K562 (cell line): Measurements from ENCODE around the gene RBM4B. TPM values are rescaled to one million over a fixed set of nuclear protein-coding genes. Genes with fewer than 3 reads are reported as not detected.

Experiments
- BMI1 ChIP-seq: fragments of 150-350 bp; IDR thresholded peaks from 2 replicates; pipeline ENCODE4 v1.6.1; 2014; ENCODE audit warnings: low read length
- CHD1 ChIP-seq: fragments of 200-600 bp; sonication (generic); IDR thresholded peaks from one replicate; pipeline ENCODE4 v1.6.1; 2012; ENCODE audit warnings: mild to moderate bottlenecking, moderate library complexity, low read length, inconsistent platforms
- EGR1 ChIP-seq: fragments of 450-650 bp; conservative IDR thresholded peaks from 2 replicates; pipeline ENCODE4 v1.6.1; 2017; ENCODE audit warnings: mild to moderate bottlenecking
- GTF2B ChIP-seq: IDR thresholded peaks from 2 replicates; pipeline ENCODE4 v1.6.1; 2011; ENCODE audit not compliant: insufficient read length; ENCODE audit errors: extremely low read depth
- MXI1 ChIP-seq: IDR thresholded peaks from 2 replicates; pipeline ENCODE4 v1.6.1; 2011; ENCODE audit warnings: low read depth, mild to moderate bottlenecking, improper control_type of control experiment, low read length
- NCOA4 ChIP-seq: fragments of 450-650 bp; IDR thresholded peaks from 2 replicates; pipeline ENCODE4 v1.6.1; 2018; ENCODE audit warnings: mild to moderate bottlenecking; ENCODE audit not compliant: partially characterized antibody
- NFE2 ChIP-seq: IDR thresholded peaks from 2 replicates; pipeline ENCODE4 v1.6.1; 2014; ENCODE audit warnings: antibody characterized with exemption, low read depth
- NFE2L1 ChIP-seq: fragments of 450-650 bp; IDR thresholded peaks from 2 replicates; pipeline ENCODE4 v1.6.1; 2016; ENCODE audit warnings: missing genetic modification characterization, low read depth, mild to moderate bottlenecking, missing compliant biosample characterization, moderate library complexity, borderline replicate concordance
- NR2F6 ChIP-seq: fragments of 450-650 bp; formaldehyde crosslinking; IDR thresholded peaks from 2 replicates; pipeline ENCODE4 v1.4.0; 2020; ENCODE audit warnings: mild to moderate bottlenecking
- NUFIP1 ChIP-seq: fragments of 450-650 bp; IDR thresholded peaks from 2 replicates; pipeline ENCODE4 v1.6.1; 2018; ENCODE audit not compliant: partially characterized antibody
- PHF21A ChIP-seq: fragments of 450-650 bp; IDR thresholded peaks from 2 replicates; pipeline ENCODE4 v1.6.1; 2017; ENCODE audit warnings: low read depth, borderline replicate concordance
- PML ChIP-seq: IDR thresholded peaks from 2 replicates; pipeline ENCODE4 v1.6.1; 2012; ENCODE audit warnings: low read length, inconsistent platforms
- RAD51 ChIP-seq: fragments of 450-650 bp; IDR thresholded peaks from 2 replicates; pipeline ENCODE4 v1.7.1; 2016; ENCODE audit warnings: low read depth, mild to moderate bottlenecking, borderline replicate concordance
- SAP30 ChIP-seq: fragments of 200-600 bp; sonication (generic); IDR thresholded peaks from 2 replicates; pipeline ENCODE4 v1.6.1; 2012; ENCODE audit warnings: borderline replicate concordance, low read depth, mild to moderate bottlenecking, moderate library complexity, low read length, control low read depth, inconsistent platforms; ENCODE audit not compliant: insufficient read depth, poor library complexity, severe bottlenecking
- SIN3A ChIP-seq, 2 experiments: fragments of 150-350 bp in 1 of 2; IDR thresholded peaks; 2 replicates each; pipeline ENCODE4 v1.6.1; 2011 to 2016; ENCODE audit warnings: borderline replicate concordance in 2 of 2, low read depth in 2 of 2, low read length in 2 of 2, mild to moderate bottlenecking in 2 of 2, moderate library complexity in 2 of 2; ENCODE audit not compliant: control insufficient read depth in 1 of 2
- TSC22D4 ChIP-seq: fragments of 450-650 bp; IDR thresholded peaks from 2 replicates; pipeline ENCODE4 v1.6.1; 2016; ENCODE audit warnings: missing genetic modification characterization, missing biosample characterization, control low read depth
- XRCC3 ChIP-seq: fragments of 450-650 bp; IDR thresholded peaks from 2 replicates; pipeline ENCODE4 v1.6.1; 2017; ENCODE audit warnings: mild to moderate bottlenecking, moderate library complexity
- ZNF175 ChIP-seq: fragments of 200-800 bp; sonication (Bioruptor generic); IDR thresholded peaks from 2 replicates; pipeline ENCODE4 v1.6.1; 2016; ENCODE audit warnings: low read depth, mild to moderate bottlenecking, missing genetic modification characterization, missing compliant biosample characterization
- ZNF324 ChIP-seq: fragments of 250-450 bp; sonication (Bioruptor Pico); IDR thresholded peaks from 2 replicates; pipeline ENCODE4 v1.4.0; 2020; ENCODE audit warnings: mild to moderate bottlenecking
- ZNF436 ChIP-seq: fragments of 250-450, 450-650 bp; sonication (Bioruptor Pico); formaldehyde crosslinking; IDR thresholded peaks from 2 replicates; pipeline ENCODE4 v1.7.0; 2020; ENCODE audit warnings: mild to moderate bottlenecking
- ZNF668 ChIP-seq: fragments of 250-450 bp; sonication (Bioruptor Pico); IDR thresholded peaks from 2 replicates; pipeline ENCODE4 v1.8.0; 2022; ENCODE audit warnings: mild to moderate bottlenecking, inconsistent platforms
- polyA plus RNA-seq, 8 experiments: library from polyadenylated mRNA; depleted of rRNA in 4 of 8; stranded (reverse) in 5 of 8; unstranded in 3 of 8; fragments of >200 nt; fragmentation: Nextera tagmentation in 2 of 8; fragmentation: Illumina TruSeq in 1 of 8; extraction: Ambion mirVana in 2 of 8; extraction: Trizol in 1 of 8; gene quantifications; 2 replicates each; pipeline versions ENCODE4 v1.2.1 to v1.2.3, GENCODE V29; 2011 to 2014; ENCODE audit warnings: inconsistent platforms in 1 of 8, missing spikeins in 1 of 8
- total RNA-seq, 7 experiments: library from RNA; depleted of rRNA in 6 of 7; stranded (reverse); fragments of >200 nt in 6 of 7; fragmentation: Illumina TruSeq in 2 of 7; extraction: Trizol in 2 of 7; gene quantifications; 2 replicates each; pipeline versions ENCODE4 v1.2.1 to v1.2.3, GENCODE V29; 2011 to 2021; ENCODE audit warnings: low replicate concordance in 1 of 7
- TF ChIP-seq, protein P1 (sequence below): fragments of 250-450 bp; sonication (Bioruptor Pico); IDR thresholded peaks from 2 replicates; pipeline ENCODE4 v1.4.0; 2020
- TF ChIP-seq, protein P2 (sequence below): sonication (generic); formaldehyde crosslinking; IDR thresholded peaks from 2 replicates; pipeline ENCODE4 v1.8.0; 2022; ENCODE audit warnings: mild to moderate bottlenecking, missing genetic modification reagents
- TF ChIP-seq, protein P3 (sequence below): fragments of 450-650 bp; formaldehyde crosslinking; IDR thresholded peaks from 2 replicates; pipeline ENCODE4 v1.4.0; 2022; ENCODE audit warnings: mild to moderate bottlenecking, moderate library complexity

Gene RBM4B
- total and polyA plus RNA-seq, 9 of the 15 experiments (the other 6 are each of a cell fraction or from before 2014, with no cell fraction given), result 14.6 to 39.9 (median 23.3) TPM

GRCh38 chr11:66616379-66617154, 61.1 kb downstream of the RBM4B start, which contains the start of gene RBM14 (continued):
- TF ChIP-seq, protein P1, sequence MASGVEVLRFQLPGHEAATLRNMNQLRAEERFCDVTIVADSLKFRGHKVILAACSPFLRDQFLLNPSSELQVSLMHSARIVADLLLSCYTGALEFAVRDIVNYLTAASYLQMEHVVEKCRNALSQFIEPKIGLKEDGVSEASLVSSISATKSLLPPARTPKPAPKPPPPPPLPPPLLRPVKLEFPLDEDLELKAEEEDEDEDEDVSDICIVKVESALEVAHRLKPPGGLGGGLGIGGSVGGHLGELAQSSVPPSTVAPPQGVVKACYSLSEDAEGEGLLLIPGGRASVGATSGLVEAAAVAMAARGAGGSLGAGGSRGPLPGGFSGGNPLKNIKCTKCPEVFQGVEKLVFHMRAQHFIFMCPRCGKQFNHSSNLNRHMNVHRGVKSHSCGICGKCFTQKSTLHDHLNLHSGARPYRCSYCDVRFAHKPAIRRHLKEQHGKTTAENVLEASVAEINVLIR (CRISPR knock-in tag), result peak; percentile 45; the same call in 1 of the 2 replicates
- TF ChIP-seq NR2F6 (no peak), GTF2B (no peak), NFE2L1 (tag) (no peak), MXI1 (0 out of 2 replicates have a peak, but pooled peaks have one; percentile 39), ZNF668 (CRISPR knock-in tag) (no peak), ZNF324 (no peak), ZNF175 (CRISPR knock-in tag) (peak; percentile 87), BMI1 (no peak), EGR1 (peak; percentile 81), RAD51 (no peak), XRCC3 (no peak), TSC22D4 (tag) (no peak), NFE2 (no peak), CHD1 (peak; percentile 76), ZNF436 (CRISPR knock-in tag) (no peak), NCOA4 (no peak), PHF21A (0 out of 2 replicates have a peak, but pooled peaks have one; percentile 7), NUFIP1 (no peak), SAP30 (peak; percentile 55), SIN3A (IDR thresholded peaks at IDR 0.05; ENCODE audit: borderline replicate concordance in 2 of 2, control insufficient read depth in 1 of 2, low read depth in 2 of 2, low read length in 2 of 2) (peak; percentile 61 to 71; a peak in 2 of 4 replicates), PML (peak; percentile 96)
- TF ChIP-seq, protein P2, sequence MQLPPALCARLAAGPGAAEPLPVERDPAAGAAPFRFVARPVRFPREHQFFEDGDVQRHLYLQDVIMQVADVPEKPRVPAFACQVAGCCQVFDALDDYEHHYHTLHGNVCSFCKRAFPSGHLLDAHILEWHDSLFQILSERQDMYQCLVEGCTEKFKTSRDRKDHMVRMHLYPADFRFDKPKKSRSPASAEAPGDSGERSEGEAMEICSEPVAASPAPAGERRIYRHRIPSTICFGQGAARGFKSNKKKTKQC (CRISPR knock-in tag), result peak; percentile 92
- TF ChIP-seq, protein P3, sequence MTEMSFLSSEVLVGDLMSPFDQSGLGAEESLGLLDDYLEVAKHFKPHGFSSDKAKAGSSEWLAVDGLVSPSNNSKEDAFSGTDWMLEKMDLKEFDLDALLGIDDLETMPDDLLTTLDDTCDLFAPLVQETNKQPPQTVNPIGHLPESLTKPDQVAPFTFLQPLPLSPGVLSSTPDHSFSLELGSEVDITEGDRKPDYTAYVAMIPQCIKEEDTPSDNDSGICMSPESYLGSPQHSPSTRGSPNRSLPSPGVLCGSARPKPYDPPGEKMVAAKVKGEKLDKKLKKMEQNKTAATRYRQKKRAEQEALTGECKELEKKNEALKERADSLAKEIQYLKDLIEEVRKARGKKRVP, result 0 out of 2 replicates have a peak, but pooled peaks have one; percentile 19
